HepG2 (cell line): ENCODE measurements around the gene EIF3L. TPM values are rescaled to one million over a fixed set of nuclear protein-coding genes. Genes with fewer than 3 reads are reported as not detected.

ENCODE experiments used
- FOXK2 ChIP-seq: fragments of 450-650 bp; IDR thresholded peaks from 2 replicates; pipeline ENCODE4 v1.6.1; 2016
- MYPOP ChIP-seq: sonication (generic); formaldehyde crosslinking; IDR thresholded peaks from 2 replicates; pipeline ENCODE4 v1.8.1; 2023; ENCODE audit warnings: mild to moderate bottlenecking, moderate library complexity, missing genetic modification reagents
- NFIB ChIP-seq: sonication (generic); formaldehyde crosslinking; IDR thresholded peaks from 2 replicates; pipeline ENCODE4 v1.9.0; 2021; ENCODE audit warnings: missing genetic modification reagents, mild to moderate bottlenecking, borderline replicate concordance
- PITX1 ChIP-seq: sonication (generic); formaldehyde crosslinking; IDR thresholded peaks from 2 replicates; pipeline ENCODE4 v1.5.1; 2020; ENCODE audit warnings: mild to moderate bottlenecking, missing genetic modification reagents
- RARA ChIP-seq: IDR thresholded peaks from 2 replicates; pipeline ENCODE4 v1.6.1; 2016; ENCODE audit warnings: missing genetic modification reagents, missing compliant biosample characterization
- SMAD9 ChIP-seq: sonication (generic); formaldehyde crosslinking; IDR thresholded peaks from 2 replicates; pipeline ENCODE4 v1.5.1; 2020; ENCODE audit warnings: mild to moderate bottlenecking, missing genetic modification reagents
- ZBTB39 ChIP-seq: sonication (generic); formaldehyde crosslinking; IDR thresholded peaks from 2 replicates; pipeline ENCODE4 v1.5.0; 2020; ENCODE audit warnings: missing genetic modification reagents
- ZNF33A ChIP-seq: sonication (generic); formaldehyde crosslinking; IDR thresholded peaks from 2 replicates; pipeline ENCODE4 v1.5.1; 2020; ENCODE audit warnings: missing genetic modification reagents, mild to moderate bottlenecking, moderate library complexity, borderline replicate concordance
- ZNF558 ChIP-seq: sonication (generic); formaldehyde crosslinking; IDR thresholded peaks from 2 replicates; pipeline ENCODE4 v1.9.0; 2022; ENCODE audit warnings: mild to moderate bottlenecking, missing genetic modification reagents, borderline replicate concordance
- ZNF646 ChIP-seq: sonication (generic); formaldehyde crosslinking; IDR thresholded peaks from 2 replicates; pipeline ENCODE4 v1.9.0; 2021; ENCODE audit warnings: mild to moderate bottlenecking, missing genetic modification reagents
- polyA plus RNA-seq, 8 experiments: library from polyadenylated mRNA; depleted of rRNA in 3 of 8; stranded (reverse) in 7 of 8; unstranded in 1 of 8; fragments of >200 nt; fragmentation: Illumina TruSeq in 4 of 8; extraction: Trizol in 4 of 8; gene quantifications; 2 replicates each; pipeline versions ENCODE4 v1.2.1 to v1.2.3, GENCODE V29; 2011 to 2016; ENCODE audit warnings: low read depth in 4 of 8, missing spikeins in 1 of 8, mixed read lengths in 1 of 8; ENCODE audit not compliant: insufficient read depth in 1 of 8
- total RNA-seq, 5 experiments: library from RNA; depleted of rRNA; stranded (reverse); fragments of >200 nt; fragmentation: Illumina TruSeq; extraction: Trizol; gene quantifications; 2 replicates each; pipeline ENCODE4 v1.2.3, GENCODE V29; 2016; ENCODE audit warnings: low read depth in 1 of 5
- TF ChIP-seq, protein P1 (sequence below): IDR thresholded peaks from 2 replicates; pipeline ENCODE4 v1.6.1; 2018; ENCODE audit warnings: missing genetic modification reagents, mild to moderate bottlenecking, missing compliant biosample characterization
- TF ChIP-seq, protein P2 (sequence below): IDR thresholded peaks from 2 replicates; pipeline ENCODE4 v1.6.1; 2012; ENCODE audit warnings: low read depth, low read length, improper control_type of control experiment
- TF ChIP-seq, protein P3 (sequence below): IDR thresholded peaks from 2 replicates; pipeline ENCODE4 v1.6.1; 2016

Gene EIF3L
- total and polyA plus RNA-seq, 2 of the 13 experiments (the other 11 are each of a cell fraction or from before 2014, with no cell fraction given), result 514 to 793 TPM

- TF ChIP-seq ZNF646 (CRISPR knock-in tag), result peak; percentile 35; the same call in 1 of the 2 replicates
- TF ChIP-seq, protein P1, sequence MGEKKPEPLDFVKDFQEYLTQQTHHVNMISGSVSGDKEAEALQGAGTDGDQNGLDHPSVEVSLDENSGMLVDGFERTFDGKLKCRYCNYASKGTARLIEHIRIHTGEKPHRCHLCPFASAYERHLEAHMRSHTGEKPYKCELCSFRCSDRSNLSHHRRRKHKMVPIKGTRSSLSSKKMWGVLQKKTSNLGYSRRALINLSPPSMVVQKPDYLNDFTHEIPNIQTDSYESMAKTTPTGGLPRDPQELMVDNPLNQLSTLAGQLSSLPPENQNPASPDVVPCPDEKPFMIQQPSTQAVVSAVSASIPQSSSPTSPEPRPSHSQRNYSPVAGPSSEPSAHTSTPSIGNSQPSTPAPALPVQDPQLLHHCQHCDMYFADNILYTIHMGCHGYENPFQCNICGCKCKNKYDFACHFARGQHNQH (CRISPR knock-in tag), result peak; percentile 80
- TF ChIP-seq, protein P2, sequence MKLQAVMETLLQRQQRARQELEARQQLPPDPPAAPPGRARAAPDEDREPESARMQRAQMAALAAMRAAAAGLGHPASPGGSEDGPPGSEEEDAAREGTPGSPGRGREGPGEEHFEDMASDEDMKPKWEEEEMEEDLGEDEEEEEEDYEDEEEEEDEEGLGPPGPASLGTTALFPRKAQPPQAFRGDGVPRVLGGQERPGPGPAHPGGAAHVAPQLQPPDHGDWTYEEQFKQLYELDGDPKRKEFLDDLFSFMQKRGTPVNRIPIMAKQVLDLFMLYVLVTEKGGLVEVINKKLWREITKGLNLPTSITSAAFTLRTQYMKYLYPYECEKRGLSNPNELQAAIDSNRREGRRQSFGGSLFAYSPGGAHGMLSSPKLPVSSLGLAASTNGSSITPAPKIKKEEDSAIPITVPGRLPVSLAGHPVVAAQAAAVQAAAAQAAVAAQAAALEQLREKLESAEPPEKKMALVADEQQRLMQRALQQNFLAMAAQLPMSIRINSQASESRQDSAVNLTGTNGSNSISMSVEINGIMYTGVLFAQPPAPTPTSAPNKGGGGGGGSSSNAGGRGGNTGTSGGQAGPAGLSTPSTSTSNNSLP, result no peak
- no peak for TF ChIP-seq NFIB (CRISPR knock-in tag)
- no peak for TF ChIP-seq ZBTB39 (CRISPR knock-in tag)
- peak; percentile 68; the same call in 1 of the 2 replicates for TF ChIP-seq MYPOP
- no peak for TF ChIP-seq ZNF33A
- TF ChIP-seq RARA, result peak; percentile 59
- no peak for TF ChIP-seq FOXK2
- TF ChIP-seq, protein P3, sequence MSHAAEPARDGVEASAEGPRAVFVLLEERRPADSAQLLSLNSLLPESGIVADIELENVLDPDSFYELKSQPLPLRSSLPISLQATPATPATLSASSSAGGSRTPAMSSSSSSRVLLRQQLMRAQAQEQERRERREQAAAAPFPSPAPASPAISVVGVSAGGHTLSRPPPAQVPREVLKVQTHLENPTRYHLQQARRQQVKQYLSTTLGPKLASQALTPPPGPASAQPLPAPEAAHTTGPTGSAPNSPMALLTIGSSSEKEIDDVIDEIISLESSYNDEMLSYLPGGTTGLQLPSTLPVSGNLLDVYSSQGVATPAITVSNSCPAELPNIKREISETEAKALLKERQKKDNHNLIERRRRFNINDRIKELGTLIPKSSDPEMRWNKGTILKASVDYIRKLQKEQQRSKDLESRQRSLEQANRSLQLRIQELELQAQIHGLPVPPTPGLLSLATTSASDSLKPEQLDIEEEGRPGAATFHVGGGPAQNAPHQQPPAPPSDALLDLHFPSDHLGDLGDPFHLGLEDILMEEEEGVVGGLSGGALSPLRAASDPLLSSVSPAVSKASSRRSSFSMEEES, result no peak; the same call in none of the 2 replicates
- TF ChIP-seq ZNF558 (CRISPR knock-in tag), result peak; percentile 59; the same call in 1 of the 2 replicates
- TF ChIP-seq PITX1 (CRISPR knock-in tag), result peak; percentile 61
- TF ChIP-seq SMAD9, result peak; percentile 84; the same call in 1 of the 2 replicates
These were observed 44.1 kb upstream of the EIF3L start (continued) for GRCh38 chr22:37804881-37805809.
